HG03460 (cell line): Measurements from ENCODE around the gene LBHD1.
A peak's percentile ranks its signal among the peaks of the same experiment; 100 is the strongest.
"Not testable (repeated sequence)": the region's sequence is repeated elsewhere in the genome, so short reads cannot be mapped to it uniquely, and the experiment has no call there.

Source experiments
- ATAC-seq: cut with Tn5 transposase; IDR thresholded peaks from one replicate; pipeline ENCODE4 v1.9.1; 2021; ENCODE audit not compliant: unreplicated experiment

The LBHD1 gene

GRCh38 chr11:62621567-62622470 lies 50.2 kb downstream of the LBHD1 start, which contains the start of gene B3GAT3:
Gene B3GAT3, minus strand, starts transcription at chr11:62621986. Its CDS starts 39 bp downstream, at chr11:62621947.
- ATAC-seq: peak; percentile 90

GRCh38 chr11:62621027-62621566 lies 51.0 kb downstream of the LBHD1 start:
- no peak for ATAC-seq

GRCh38 chr11:62616957-62617356 lies 55.1 kb downstream of the LBHD1 start:
- not testable (repeated sequence) for ATAC-seq

- no peak for ATAC-seq
These were observed 56.5 kb downstream of the LBHD1 start for GRCh38 chr11:62615521-62615920.

GRCh38 chr11:62614275-62614674 lies 57.8 kb downstream of the LBHD1 start:
- no peak for ATAC-seq

GRCh38 chr11:62613291-62613778 lies 58.7 kb downstream of the LBHD1 start:
- no peak for ATAC-seq
